ENCODE data around the gene FNDC3B.

The FNDC3B gene

DNA sequence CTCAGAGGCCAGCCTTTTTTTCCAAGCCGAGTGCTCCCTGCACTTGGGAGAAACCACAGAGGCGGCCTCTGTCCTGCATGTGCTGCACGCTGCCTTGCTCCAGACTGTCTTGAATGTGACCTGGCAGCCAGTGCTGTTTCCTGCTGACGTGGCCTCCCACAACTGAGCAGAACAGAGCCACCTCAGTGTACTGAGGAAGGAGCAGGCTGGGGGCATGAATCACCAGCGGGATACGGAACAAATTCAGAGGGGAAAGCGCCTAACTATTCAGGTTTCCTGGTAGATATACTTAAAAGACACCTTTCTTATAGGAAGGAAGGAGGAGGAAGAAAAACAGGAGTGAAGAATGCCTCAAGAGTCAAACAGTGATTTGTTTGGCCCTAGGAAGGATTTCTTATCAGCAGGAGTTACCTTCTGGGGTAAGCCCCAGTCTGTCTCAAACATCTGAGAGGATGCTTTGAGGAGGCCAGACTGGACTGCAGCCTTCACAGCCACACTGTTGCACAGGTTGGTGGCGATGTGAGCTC, 114.0 kb downstream of the FNDC3B start (continued):
- TF ChIP-seq, protein P1, sequence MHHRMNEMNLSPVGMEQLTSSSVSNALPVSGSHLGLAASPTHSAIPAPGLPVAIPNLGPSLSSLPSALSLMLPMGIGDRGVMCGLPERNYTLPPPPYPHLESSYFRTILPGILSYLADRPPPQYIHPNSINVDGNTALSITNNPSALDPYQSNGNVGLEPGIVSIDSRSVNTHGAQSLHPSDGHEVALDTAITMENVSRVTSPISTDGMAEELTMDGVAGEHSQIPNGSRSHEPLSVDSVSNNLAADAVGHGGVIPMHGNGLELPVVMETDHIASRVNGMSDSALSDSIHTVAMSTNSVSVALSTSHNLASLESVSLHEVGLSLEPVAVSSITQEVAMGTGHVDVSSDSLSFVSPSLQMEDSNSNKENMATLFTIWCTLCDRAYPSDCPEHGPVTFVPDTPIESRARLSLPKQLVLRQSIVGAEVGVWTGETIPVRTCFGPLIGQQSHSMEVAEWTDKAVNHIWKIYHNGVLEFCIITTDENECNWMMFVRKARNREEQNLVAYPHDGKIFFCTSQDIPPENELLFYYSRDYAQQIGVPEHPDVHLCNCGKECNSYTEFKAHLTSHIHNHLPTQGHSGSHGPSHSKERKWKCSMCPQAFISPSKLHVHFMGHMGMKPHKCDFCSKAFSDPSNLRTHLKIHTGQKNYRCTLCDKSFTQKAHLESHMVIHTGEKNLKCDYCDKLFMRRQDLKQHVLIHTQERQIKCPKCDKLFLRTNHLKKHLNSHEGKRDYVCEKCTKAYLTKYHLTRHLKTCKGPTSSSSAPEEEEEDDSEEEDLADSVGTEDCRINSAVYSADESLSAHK (tag by site-specific recombination; IDR thresholded peaks at IDR 0.05), result no peak
- TF ChIP-seq TRIM28 (IDR thresholded peaks at IDR 0.05; ENCODE audit: borderline replicate concordance, low read length) (peak; percentile 52; the same call in 1 of the 2 replicates), GLIS1 (tag by site-specific recombination; IDR thresholded peaks at IDR 0.05) (peak; percentile 23; the same call in 1 of the 2 replicates), ZNF660 (tag by site-specific recombination; IDR thresholded peaks at IDR 0.05) (peak; percentile 23; the same call in 1 of the 2 replicates)
- TF ChIP-seq, protein P2, sequence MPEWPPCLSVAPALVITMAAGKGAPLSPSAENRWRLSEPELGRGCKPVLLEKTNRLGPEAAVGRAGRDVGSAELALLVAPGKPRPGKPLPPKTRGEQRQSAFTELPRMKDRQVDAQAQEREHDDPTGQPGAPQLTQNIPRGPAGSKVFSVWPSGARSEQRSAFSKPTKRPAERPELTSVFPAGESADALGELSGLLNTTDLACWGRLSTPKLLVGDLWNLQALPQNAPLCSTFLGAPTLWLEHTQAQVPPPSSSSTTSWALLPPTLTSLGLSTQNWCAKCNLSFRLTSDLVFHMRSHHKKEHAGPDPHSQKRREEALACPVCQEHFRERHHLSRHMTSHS (tag by site-specific recombination; IDR thresholded peaks at IDR 0.05), result no peak
- TF ChIP-seq, protein P3, sequence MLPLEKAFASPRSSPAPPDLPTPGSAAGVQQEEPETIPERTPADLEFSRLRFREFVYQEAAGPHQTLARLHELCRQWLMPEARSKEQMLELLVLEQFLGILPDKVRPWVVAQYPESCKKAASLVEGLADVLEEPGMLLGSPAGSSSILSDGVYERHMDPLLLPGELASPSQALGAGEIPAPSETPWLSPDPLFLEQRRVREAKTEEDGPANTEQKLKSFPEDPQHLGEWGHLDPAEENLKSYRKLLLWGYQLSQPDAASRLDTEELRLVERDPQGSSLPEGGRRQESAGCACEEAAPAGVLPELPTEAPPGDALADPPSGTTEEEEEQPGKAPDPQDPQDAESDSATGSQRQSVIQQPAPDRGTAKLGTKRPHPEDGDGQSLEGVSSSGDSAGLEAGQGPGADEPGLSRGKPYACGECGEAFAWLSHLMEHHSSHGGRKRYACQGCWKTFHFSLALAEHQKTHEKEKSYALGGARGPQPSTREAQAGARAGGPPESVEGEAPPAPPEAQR (tag by site-specific recombination; IDR thresholded peaks at IDR 0.05), result no peak

DNA sequence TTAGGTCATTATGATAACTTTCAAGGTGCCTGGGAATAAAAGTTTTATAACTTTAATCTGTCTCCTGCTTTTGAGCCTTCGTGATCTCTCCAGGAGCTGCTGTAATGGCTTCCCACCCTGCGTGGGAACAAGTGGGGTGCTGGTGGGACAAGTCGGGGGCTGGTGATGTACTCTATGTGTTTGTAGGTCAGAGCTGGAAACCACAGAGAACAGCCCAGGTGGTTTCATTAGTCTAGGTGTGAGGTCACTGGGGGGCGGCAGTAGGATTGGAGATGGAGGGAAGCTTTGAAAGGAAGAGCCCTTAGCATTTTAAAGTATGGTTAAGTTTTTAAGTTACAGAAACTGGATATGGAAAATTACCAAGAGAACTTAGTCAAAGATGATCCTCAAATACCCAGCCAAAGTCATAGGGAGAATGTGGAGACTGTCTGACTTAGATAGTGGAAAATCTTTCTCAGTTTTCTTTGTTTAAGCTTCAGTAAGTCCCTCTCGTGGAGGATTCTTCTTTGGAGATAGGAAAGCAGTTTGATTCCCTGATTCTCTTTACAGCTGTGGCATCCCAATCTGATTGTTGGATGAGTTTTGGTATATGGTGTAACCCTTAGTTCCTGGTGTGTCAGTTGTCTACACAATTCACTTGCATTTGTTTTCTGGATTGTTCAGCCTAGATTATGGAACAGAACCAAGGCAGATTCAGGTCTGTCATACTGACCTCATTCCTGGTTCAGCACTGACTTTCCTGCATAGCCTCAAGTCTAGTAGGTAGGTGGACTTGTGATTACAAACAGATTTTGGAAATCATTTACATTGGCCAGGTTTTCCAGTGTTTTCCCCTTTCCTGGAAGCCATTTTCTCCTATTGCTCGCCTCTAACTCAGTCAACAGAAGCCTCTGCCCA, 115.6 kb downstream of the FNDC3B start:
- POLR2A ChIA-PET, result no interaction called here
- H3K4me1 ChIP-seq (ENCODE audit: control insufficient read depth, insufficient read depth, low read length), result peaks cover 23% of the 10 kb centered on the region
- no peak overlapping the region for H3K4me3 ChIP-seq (ENCODE audit: low read depth, low read length)
- H3K27ac ChIP-seq (ENCODE audit: extremely low read depth, low read depth, low read length), result no peak overlapping the region
- CTCF ChIA-PET, result interaction anchor here (1.1 kb wide), 1 partner anchor 14 kb away, joined by 3 read pairs; no protein-coding TSS in a partner anchor
- TF ChIP-seq ZNF341 (tag by site-specific recombination; IDR thresholded peaks at IDR 0.05; ENCODE audit: low read depth) (0 out of 2 replicates have a peak, but pooled peaks have one; percentile 21), ZFHX2 (tag by site-specific recombination; conservative IDR thresholded peaks at IDR 0.05) (peak; percentile 29), GLIS1 (tag by site-specific recombination; IDR thresholded peaks at IDR 0.05) (no peak), ZIC2 (tag by site-specific recombination; IDR thresholded peaks at IDR 0.05) (peak; percentile 58; the same call in 1 of the 2 replicates), ZNF600 (tag by site-specific recombination; IDR thresholded peaks at IDR 0.05) (0 out of 2 replicates have a peak, but pooled peaks have one; percentile 40)
- no peaks in the 10 kb centered on the region for H3K9me3 ChIP-seq (ENCODE audit: control insufficient read depth, insufficient read depth, low read depth, low read length)
- no peaks in the 10 kb centered on the region for H3K36me3 ChIP-seq (ENCODE audit: control insufficient read depth in 2 of 2, insufficient read depth in 1 of 2, low read length in 2 of 2)

DNA sequence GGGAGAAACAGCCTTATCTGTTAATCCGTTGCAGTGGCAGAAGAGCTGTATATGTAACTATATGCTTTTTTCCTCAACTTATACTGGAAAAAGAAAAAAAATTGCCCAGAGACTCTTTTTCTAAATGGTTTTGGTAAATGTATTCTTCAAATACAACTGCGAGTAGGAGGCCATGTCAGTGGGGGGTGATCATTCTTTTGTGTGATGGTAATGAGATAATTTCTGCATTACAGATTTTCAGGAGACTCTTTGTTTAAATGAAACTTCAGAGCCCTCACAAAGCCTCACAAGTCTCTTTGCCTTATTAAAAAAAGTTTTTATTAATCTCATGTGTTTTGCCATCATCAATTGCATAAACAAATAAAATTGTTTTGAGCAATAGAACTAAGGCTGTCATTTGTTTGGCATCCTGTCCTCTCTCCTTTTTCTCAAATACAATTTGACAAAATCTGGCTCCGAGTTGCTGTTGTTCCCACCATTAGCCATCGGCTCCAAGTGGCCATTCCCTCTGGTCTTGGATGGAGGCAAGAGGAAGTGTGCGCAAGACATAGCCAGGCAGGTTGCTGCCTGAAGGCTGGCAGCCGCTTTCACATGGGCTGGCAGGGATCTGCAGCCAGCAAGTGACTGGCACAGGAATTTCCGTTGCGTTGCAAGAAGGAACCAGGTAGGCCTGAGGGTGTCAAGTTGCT, 116.7 kb downstream of the FNDC3B start:
- Histone ChIP-seq H3K9me3 (ENCODE audit: control insufficient read depth, insufficient read depth, low read depth, low read length) (no peaks in the 10 kb centered on the region), H3K27ac (ENCODE audit: extremely low read depth, low read depth, low read length) (no peak overlapping the region), H3K4me1 (ENCODE audit: control insufficient read depth, insufficient read depth, low read length) (peaks cover 23% of the 10 kb centered on the region), H3K36me3 (ENCODE audit: control insufficient read depth in 2 of 2, insufficient read depth in 1 of 2, low read length in 2 of 2) (no peaks in the 10 kb centered on the region), H3K4me3 (ENCODE audit: low read depth, low read length) (no peak overlapping the region)
- TF ChIP-seq, protein P4, sequence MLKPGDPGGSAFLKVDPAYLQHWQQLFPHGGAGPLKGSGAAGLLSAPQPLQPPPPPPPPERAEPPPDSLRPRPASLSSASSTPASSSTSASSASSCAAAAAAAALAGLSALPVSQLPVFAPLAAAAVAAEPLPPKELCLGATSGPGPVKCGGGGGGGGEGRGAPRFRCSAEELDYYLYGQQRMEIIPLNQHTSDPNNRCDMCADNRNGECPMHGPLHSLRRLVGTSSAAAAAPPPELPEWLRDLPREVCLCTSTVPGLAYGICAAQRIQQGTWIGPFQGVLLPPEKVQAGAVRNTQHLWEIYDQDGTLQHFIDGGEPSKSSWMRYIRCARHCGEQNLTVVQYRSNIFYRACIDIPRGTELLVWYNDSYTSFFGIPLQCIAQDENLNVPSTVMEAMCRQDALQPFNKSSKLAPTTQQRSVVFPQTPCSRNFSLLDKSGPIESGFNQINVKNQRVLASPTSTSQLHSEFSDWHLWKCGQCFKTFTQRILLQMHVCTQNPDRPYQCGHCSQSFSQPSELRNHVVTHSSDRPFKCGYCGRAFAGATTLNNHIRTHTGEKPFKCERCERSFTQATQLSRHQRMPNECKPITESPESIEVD (tag by site-specific recombination; IDR thresholded peaks at IDR 0.05), result peak; percentile 41; the same call in 1 of the 2 replicates
- no peak for TF ChIP-seq SETDB1 (IDR thresholded peaks at IDR 0.05; ENCODE audit: insufficient read length, low read length)
- ChIA-PET CTCF (interaction anchor here (0.5 kb wide), 1 partner anchor 510 kb away, joined by 3 read pairs; no protein-coding TSS in a partner anchor), POLR2A (no interaction called here)
